ENCODE measurements around the gene AP1B1.

- TF ChIP-seq POLR2AphosphoS5 (IDR thresholded peaks at IDR 0.05; ENCODE audit: borderline replicate concordance, low read depth, low read length) (no peak), EZH2 (IDR thresholded peaks at IDR 0.05) (no peak), FOXP2 (optimal IDR thresholded peaks at IDR 0.05; ENCODE audit: control extremely low read depth, extremely low read length, insufficient read depth) (no peak)
These were observed 52.7 kb downstream of the AP1B1 start for GRCh38 chr22:29335656-29336055.
